C4-2B (cell line): ENCODE data around the gene CTAGE4.
"Not testable (repeated sequence)": the region's sequence is repeated elsewhere in the genome, so short reads cannot be mapped to it uniquely, and the experiment has no call there.

Source experiments
- CTCF ChIP-seq: fragments of 450-650 bp; conservative IDR thresholded peaks from 2 replicates; pipeline ENCODE4 v1.5.1; 2017; ENCODE audit warnings: mild to moderate bottlenecking
- ZFX ChIP-seq: fragments of 450-650 bp; IDR thresholded peaks from 2 replicates; pipeline ENCODE4 v1.6.1; 2017

- not testable (repeated sequence) for TF ChIP-seq CTCF, ZFX
These were observed 33.9 kb downstream of the CTAGE4 start for GRCh38 chr7:144217200-144217599.
